ENCODE data around the gene GPR132. TPM values are rescaled to one million over a fixed set of nuclear protein-coding genes. Genes with fewer than 3 reads are reported as not detected.

GPR132 gene
- total RNA-seq, 3 donors from 2014 or later (not counting 1 experiment from before 2014, with no cell fraction given) = 18.2 to 30.3 (median 26.7) TPM

DNA sequence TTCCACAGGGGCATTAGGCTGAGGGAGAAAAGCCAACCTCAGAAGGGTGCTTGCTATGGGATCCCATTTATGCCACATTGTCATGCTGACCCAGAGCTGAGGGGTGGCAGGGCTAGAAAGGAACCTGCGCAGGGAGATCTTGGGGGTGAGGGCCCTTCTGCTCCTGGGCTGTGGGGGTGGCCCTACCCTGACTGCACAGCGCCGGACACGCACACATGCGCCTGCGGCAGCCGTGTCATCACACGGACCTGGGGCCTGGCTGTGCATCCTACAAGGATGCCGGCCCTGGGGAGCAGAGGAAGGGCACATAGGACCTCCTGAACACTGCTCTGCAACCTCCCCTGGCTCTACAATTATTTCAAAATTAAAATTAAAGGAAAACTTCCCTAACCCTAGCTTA is 51.2 kb downstream of the GPR132 start:
- peaks cover 28 to 49% of the 10 kb centered on the region in 2 donors for H3K4me1 Mint-ChIP-seq
- H3K36me3 Mint-ChIP-seq = no peaks in the 10 kb centered on the region

GRCh38 chr14:105013150-105013785 is 52.0 kb downstream of the GPR132 start:
- Mint-ChIP-seq H3K4me3 (no peak overlapping the region), H3K4me1 (peaks cover 25 to 49% of the 10 kb centered on the region in 2 donors)
- TF ChIP-seq CTCF (IDR thresholded peaks at IDR 0.05) = no peak

More for the DNA sequence above, 51.2 kb downstream of the GPR132 start:
- Histone ChIP-seq H3K4me3 (ENCODE audit: low read length) (no peak overlapping the region), H3K4me1 (ENCODE audit: control insufficient read depth, insufficient read depth, low read length) (peaks cover 28% of the 10 kb centered on the region), H3K36me3 (ENCODE audit: control insufficient read depth, insufficient read depth, low read length) (peaks cover 19% of the 10 kb centered on the region), H3K9me3 (ENCODE audit: control insufficient read depth, insufficient read depth, low read length) (no peaks in the 10 kb centered on the region), H3K27me3 (ENCODE audit: control insufficient read depth, insufficient read depth, low read length) (no peaks in the 10 kb centered on the region), H3K27ac (ENCODE audit: low read length) (no peak overlapping the region)
- 84% methylated on average over 9 of the region's 9 CpGs for WGBS (ENCODE audit: insufficient coverage)
- DNase-seq (no peak), ATAC-seq (no peak)
- Mint-ChIP-seq H3K27me3 (ENCODE audit: low read depth in 2 of 2) (no peaks in the 10 kb centered on the region), H3K9me3 (no peaks in the 10 kb centered on the region), H3K4me3 (no peak overlapping the region), H3K27ac (peak overlapping the region; percentile 79 to 90)
- TF ChIP-seq CTCF (IDR thresholded peaks at IDR 0.05) = no peak
- intact Hi-C loops (cut with micrococcal nuclease) = no loop called here

GRCh38 chr14:105012171-105012985 is 52.9 kb downstream of the GPR132 start:
- Histone ChIP-seq H3K4me3 (ENCODE audit: low read length) (no peak overlapping the region), H3K9me3 (ENCODE audit: control insufficient read depth, insufficient read depth, low read length) (no peaks in the 10 kb centered on the region), H3K27me3 (ENCODE audit: control insufficient read depth, insufficient read depth, low read length) (no peaks in the 10 kb centered on the region), H3K36me3 (ENCODE audit: control insufficient read depth, insufficient read depth, low read length) (peaks cover 24% of the 10 kb centered on the region), H3K27ac (ENCODE audit: low read length) (no peak overlapping the region), H3K4me1 (ENCODE audit: control insufficient read depth, insufficient read depth, low read length) (peaks cover 21% of the 10 kb centered on the region)
- intact Hi-C loops (cut with micrococcal nuclease) = no loop called here
- Mint-ChIP-seq H3K27me3 (ENCODE audit: low read depth in 2 of 2) (no peaks in the 10 kb centered on the region), H3K36me3 (no peaks in the 10 kb centered on the region), H3K27ac (no peak overlapping the region), H3K4me1 (peaks cover 25 to 49% of the 10 kb centered on the region in 2 donors), H3K4me3 (no peak overlapping the region), H3K9me3 (no peaks in the 10 kb centered on the region)
- 85% methylated on average over 23 of the region's 23 CpGs for WGBS (ENCODE audit: insufficient coverage)
- no peak for DNase-seq
- ATAC-seq = peak in 1 of 3 donors; percentile 39
- TF ChIP-seq CTCF (IDR thresholded peaks at IDR 0.05) = no peak

More at GRCh38 chr14:105013150-105013785, 52.0 kb downstream of the GPR132 start:
- H3K9me3 ChIP-seq (ENCODE audit: control insufficient read depth, insufficient read depth, low read length) = no peaks in the 10 kb centered on the region
- no peak for ATAC-seq
- Mint-ChIP-seq H3K27ac (peak overlapping the region in 1 of 2 donors; percentile 90), H3K9me3 (no peaks in the 10 kb centered on the region), H3K36me3 (no peaks in the 10 kb centered on the region), H3K27me3 (ENCODE audit: low read depth in 2 of 2) (no peaks in the 10 kb centered on the region)
- H3K4me3 ChIP-seq (ENCODE audit: low read length) = no peak overlapping the region
- 72% methylated on average over 7 of the region's 8 CpGs for WGBS (ENCODE audit: insufficient coverage)
- H3K4me1 ChIP-seq (ENCODE audit: control insufficient read depth, insufficient read depth, low read length) = peaks cover 21% of the 10 kb centered on the region
- H3K27ac ChIP-seq (ENCODE audit: low read length) = no peak overlapping the region
- no peak for DNase-seq
- H3K36me3 ChIP-seq (ENCODE audit: control insufficient read depth, insufficient read depth, low read length) = peaks cover 19% of the 10 kb centered on the region
- intact Hi-C loops (cut with micrococcal nuclease) = no loop called here
- H3K27me3 ChIP-seq (ENCODE audit: control insufficient read depth, insufficient read depth, low read length) = no peaks in the 10 kb centered on the region
